GM21825 (cell line): ENCODE data around the gene CACNA1A.

Experiments
- ATAC-seq: cut with Tn5 transposase; IDR thresholded peaks from one replicate; pipeline ENCODE4 v1.9.1; 2021; ENCODE audit warnings: mild to moderate bottlenecking, moderate library complexity; ENCODE audit not compliant: unreplicated experiment

Gene CACNA1A

DNA sequence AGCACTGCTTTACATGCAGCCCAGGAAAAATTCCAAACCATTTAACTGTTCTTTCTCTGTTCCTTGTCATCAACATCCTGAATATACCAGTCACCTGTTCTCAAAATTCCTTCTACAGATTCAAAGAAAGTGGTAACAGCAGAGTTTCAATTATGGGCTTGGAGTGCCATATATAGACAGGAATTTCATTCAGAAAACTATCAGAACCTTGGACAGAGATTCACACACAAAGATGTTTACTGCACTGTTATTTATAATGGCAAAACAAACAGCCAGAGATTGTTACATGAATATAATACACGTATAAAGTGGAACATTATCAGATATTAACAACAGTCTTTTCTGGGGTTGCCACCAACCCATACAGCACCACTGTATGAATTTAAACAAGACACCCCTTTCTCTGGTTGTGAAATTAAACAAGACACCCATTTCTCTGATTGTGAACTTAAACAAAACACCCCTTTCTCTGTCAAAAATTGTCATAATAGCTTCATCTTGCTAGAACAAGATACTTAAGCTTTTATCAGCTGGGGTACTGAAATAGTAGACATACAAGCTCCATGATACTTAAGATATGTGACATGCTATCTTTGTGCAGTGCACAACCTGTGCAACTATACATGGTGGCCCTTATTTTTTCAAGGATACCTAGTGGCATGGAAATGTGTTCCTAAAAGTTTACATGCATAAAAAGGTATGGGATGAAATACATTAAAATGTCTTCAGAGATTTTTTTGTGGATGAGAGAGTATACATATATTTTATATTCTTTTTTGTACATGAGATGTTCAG, 12.6 kb downstream of the CACNA1A start:
- ATAC-seq = no peak

DNA sequence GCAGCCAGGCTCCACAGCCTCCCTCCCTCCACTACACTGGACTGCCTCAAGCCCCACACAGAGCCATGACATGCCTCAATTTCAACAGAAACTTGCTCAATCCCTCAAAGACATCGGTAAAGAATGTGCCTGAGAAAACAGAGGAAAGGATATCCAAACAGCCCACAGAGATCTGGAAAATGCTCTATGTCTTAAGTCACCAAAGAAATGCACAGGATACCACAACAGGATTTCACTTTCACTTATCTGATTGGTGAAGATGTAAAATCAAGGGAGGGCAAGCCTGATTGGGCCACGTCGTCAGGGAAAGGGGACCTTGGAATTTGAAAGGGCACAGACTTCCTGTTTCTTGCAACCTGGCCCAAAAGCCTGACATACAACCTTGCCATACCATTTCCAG, 14.2 kb downstream of the CACNA1A start:
- ATAC-seq = no peak

DNA sequence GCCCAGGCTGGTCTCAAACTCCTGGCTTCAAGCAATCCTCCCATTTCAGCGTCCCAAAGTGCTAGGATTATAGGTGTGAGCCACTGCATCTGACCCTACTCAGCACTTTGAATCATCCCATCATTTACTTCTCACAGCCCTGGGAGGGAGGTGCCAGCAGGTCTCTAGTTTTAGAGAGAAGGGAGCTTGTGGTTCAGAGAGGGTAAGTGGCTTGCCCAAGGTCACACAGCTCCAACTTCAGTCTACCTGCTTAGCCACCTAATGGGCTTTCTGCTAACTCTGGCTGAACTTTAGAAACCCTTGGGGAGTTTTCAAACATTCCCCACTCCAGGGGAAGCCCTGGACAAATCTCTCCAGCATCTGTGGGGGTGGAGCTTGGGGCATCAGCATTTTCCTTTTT, 18.3 kb downstream of the CACNA1A start:
- no peak for ATAC-seq

DNA sequence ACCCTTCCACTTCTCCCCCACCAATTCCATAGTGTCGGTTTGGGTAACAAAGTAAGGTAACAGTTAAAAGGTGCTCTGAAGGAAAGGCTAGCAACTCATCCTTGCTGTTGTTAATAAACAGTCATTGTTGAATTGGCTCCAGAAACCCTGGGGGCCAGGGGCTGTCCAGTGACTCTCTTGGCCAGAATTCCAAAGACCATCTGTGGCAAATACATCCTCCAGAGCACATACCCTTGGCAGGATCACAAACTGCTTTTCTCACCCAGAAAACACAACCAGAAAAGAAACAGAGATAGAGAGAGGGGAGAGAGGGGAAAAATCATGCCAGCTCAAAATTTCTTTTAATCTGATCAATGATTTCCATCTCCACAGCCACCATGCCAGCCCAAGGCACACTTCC, 22.1 kb downstream of the CACNA1A start:
- no peak for ATAC-seq

DNA sequence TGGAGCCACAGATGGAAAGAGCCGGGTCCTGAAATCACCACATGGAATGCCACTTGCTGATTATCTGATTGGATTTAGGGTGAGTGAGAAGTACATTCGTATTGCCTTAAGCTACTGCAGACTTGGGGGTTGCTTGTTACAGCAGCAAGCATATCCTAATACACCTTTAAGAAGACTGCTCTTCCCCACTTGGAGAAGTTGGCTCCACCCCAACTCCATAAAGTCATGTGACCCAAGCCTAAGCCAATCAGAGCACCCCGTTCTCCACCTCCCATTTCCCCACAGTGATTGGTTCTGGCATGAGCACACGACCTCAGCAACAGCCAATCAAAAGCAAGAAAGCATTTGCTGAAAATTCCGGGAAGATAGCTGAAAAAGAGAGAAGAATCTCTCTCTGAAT, 23.1 kb downstream of the CACNA1A start:
- no peak for ATAC-seq

DNA sequence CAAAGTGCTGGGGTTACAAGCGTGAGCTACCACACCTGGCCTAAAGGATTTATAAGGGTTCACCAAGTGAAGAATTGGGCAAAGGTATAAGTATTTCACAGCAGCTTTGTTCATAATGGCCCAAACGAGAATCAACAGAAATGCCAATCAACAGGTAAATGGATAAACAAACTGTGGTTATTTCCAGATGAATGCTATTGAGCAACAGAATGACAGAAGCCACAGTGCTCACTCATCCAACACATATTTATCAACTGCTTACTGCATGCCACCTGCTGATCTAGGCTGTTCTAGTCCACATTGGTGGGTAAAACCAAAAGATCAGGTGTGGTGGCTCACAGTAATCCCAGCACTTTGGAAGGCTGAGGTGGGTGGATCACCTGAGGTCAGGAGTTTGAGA, 27.7 kb downstream of the CACNA1A start:
- no peak for ATAC-seq

DNA sequence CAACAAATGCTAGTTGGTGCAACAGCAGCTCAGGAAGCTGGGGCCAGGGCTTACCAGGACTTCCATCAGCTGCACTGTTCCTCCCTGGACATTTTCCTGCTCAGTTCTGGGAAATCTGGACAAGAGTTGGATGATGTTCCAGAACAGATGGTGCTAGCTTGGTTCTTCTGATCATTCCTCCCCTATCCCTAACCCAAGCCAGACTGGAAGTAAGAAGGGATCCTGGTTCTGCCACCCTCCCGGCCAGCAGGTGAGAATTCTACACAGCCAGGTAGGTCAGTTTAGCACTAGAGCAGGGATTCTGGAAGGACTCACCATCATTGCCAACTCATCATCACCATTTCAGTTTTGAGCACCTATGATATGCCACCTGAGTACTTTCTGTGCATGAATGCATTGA, 30.2 kb downstream of the CACNA1A start:
- no peak for ATAC-seq

DNA sequence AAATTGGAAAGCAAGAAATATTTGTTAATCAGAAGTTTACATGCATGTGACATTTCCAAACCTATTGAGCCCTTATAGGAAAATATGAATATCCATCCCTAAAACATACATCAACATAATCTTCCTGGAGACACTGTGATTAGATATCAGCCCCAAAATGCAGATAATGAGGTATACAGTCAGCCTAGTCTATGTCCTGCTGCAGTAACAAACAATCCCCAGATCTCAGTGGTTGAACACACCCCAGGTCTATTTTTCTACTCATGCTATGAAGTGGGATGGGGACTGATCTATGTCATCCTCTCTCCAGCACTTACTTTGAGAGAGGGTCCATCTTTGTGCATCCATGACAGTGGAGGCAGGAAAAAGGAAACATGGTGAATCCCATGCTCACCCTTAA, 31.2 kb downstream of the CACNA1A start:
- no peak for ATAC-seq

DNA sequence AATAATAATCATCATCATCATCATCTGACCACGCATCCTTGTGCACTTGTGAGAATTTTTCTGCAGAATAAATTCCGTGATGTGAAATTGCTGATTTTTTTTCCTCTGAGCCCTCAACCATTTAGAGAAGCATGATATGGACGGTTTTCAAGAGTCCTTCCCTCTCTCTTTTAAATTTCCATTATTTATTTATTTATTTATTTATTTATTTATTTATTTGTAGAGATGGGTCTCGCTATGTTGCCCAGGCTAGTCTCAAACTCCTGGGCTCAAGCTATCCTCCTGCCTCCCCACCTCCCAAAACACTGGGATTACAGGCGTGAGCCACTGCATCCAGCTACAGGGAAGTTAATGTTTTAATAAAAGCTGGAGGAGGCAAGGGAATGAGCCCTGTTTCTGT, 39.6 kb downstream of the CACNA1A start:
- no peak for ATAC-seq

DNA sequence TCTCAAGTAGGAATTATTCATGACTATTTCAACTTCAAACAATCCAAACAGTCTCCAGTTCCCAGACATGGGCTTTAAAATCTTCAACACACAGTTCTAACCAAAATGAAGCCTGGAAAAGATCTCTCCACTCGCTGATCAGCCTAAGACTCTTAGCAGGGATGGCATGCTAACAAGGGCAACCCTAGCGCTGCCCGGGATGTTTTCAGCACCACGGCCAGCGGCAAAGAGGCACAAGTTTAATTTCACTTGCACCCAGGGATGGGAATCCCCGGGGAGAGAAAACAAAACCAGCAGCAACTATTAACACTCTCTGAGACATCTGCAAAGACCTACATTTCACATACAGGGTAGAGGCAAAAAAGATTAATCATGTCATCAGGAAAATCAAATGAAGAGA, 43.0 kb downstream of the CACNA1A start:
- ATAC-seq = no peak

DNA sequence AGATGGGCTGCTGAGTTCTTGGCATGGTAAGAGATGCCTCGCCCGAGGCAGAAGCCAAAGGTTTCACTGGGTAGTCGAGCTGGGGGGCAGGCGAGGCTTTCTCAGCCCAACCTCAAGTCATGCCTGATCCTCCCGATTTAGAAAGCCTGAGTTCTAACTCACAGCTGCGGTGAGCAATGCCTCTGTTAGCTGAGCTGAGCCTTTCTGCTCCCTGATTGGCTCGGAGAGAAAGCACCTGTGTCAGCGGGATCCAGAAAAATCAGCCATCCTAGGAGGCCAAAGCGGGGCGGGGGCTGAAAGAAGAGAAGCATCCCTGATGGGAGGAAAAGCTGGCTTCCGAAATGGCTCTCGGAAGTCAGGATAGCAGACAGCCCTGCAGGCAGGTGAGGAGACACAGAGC, 44.7 kb downstream of the CACNA1A start:
- ATAC-seq = no peak

DNA sequence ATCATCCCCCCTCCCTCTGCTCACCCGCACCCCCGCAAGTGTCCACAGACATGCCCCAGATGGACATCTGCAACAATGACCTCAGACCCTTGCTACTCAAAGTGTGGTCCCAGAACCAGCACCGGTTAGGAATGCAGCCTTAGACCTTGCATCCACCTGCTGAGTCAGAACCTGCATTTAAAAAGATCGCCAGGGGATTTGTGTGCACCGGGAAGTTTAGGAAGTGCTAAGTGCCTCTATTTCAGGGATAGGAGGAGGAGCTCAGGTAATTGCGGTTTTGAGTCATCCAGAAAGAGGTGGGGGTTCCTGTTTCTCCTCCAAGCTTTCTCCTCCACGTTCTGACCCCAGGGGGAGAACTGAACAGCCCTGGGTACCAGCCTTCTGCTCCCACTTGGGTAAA, 46.2 kb downstream of the CACNA1A start:
- ATAC-seq = no peak

DNA sequence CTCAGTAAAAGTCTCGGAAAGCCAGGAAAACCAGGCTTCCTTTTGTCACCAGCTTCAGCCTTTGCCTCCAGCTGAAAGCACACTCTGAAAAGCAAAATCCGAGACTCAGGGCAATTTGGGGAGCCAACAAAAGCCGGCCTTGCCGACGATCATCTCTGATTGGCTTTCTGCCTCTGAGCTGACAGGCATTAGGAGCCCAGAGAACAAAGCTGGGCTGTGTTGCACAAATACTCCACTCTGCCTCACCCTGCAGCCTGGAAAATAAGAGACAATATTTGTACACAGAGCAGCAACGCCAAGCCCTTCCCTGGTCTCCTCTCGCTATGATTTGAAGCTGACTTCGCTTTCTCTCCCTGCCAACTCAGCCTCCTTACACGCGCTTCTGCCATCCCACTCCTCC, 46.9 kb downstream of the CACNA1A start:
- no peak for ATAC-seq

DNA sequence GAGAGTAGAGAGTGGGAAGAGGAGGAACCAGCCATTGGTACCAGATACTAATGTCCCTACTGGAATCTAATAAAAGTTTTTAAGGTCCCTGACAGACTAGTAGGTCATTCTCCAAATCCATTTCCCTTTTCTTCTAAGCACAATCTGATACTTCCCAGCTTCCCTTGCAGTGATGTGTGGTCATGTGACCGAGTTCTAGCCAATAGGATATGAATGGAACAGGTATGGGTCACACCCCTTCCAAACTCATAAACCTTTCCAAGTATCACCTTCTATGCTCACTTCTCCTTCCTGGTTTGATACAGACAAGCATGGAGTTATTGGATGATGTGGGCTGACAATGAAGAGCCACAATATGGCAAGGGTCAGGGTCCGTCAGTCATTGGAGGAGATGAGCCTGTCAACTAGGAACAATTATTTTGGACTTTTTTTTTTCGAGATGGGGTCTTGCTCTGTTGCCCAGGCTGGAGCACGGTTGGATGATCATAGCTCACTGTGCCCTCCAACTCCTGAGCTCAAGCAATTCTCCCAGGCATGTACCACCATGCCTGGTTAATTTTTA, 54.8 kb downstream of the CACNA1A start:
- ATAC-seq = no peak

DNA sequence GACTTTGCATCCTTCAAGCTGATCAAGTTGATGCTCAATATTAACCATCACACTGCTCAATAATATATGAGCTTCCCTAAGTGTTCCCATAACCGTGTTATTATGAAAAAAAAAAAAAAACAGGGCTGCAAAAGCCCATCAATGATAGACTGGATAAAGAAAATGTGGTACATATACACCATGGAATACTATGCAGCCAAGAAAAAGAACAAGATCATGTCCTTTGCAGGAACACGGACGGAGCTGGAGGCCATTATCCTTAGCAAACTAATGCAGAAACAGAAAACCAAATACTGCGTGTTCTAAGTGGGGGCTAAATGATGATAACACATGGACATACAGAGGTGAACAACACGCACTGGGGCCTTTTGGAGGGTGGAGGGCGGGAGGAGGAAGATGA, 58.3 kb downstream of the CACNA1A start:
- ATAC-seq = no peak

DNA sequence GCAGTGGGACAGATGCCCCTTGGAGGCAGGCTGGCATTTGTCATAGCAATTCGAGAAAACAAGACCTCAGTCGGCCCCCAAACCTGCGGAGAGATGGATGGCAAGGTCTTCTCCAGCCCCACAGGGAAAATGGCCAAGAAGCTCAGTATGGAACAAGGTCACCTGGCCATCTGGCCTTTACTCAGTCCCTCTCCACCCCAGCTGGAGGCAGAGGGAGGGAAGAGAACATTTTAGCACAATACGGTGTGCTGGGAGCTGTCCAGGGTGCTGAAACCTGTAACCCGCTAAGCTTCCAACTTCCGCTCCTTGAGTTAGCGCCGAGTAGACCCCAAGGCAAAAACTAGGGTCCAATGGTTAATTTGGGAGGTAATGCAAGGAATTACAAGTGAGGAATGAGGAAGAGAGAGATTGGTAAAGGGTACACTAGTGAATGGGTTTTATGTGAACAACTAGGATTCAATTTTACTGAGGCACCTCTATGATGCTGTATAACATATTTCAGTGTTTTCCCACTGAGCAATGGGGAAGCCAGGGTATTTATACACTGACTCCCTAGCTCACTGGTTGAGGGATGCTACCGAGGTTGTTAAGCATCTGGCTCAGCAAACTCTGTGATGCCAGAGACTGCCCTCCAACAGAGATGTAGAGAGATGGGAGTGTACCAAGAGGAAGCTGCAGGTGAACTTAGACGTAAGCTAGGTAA, 64.3 kb downstream of the CACNA1A start:
- no peak for ATAC-seq

DNA sequence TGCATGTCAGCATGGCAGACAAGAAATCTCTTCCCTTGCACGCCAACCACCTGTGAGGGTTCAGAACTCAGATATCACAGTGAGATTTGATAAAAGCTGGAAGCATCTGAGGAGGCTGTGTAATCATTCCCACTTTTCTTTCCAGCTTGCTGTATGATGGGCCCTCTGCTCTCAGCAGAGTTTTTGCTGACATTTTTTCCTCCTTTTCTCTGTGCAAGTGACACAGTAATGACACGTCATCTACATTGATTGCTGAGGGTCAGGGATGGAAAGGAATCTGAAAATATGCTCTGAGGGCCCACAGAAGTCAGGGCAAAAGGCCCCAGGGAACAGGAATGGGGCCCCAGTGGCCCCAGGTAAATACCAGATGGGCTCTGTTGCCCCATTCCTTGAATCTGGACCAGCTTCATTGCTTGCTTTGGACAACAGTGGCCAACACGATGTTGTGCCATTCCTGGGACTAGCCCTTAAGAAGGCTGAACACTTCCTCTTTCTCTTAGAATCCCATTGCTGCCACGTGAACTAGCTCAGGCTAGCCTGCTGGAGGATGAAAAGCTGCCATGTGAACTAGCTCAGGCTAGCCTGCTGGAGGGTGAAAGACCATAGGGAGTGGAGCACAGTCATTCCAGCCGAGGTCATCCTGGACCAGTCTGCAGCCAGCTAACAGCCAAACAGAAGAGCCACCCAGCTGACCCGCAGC, 68.2 kb downstream of the CACNA1A start:
- ATAC-seq = no peak

DNA sequence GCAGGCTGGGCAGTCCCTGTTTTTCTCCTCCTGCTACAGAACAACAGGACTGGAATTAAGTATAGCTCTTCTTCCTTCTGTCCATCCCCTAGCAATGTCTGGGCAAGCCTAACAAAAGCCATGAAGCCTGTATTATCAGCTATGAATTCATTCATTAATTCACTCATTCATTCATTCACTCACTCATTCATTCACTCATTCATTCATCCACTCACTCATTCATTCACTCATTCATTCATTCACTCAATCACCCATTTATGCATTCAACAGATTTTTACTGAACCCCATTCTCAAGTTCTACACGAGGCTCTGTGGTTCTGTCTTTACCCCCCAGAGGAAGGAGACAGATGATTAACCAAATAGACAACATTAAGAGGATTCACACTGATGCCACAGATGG, 69.9 kb downstream of the CACNA1A start:
- no peak for ATAC-seq

DNA sequence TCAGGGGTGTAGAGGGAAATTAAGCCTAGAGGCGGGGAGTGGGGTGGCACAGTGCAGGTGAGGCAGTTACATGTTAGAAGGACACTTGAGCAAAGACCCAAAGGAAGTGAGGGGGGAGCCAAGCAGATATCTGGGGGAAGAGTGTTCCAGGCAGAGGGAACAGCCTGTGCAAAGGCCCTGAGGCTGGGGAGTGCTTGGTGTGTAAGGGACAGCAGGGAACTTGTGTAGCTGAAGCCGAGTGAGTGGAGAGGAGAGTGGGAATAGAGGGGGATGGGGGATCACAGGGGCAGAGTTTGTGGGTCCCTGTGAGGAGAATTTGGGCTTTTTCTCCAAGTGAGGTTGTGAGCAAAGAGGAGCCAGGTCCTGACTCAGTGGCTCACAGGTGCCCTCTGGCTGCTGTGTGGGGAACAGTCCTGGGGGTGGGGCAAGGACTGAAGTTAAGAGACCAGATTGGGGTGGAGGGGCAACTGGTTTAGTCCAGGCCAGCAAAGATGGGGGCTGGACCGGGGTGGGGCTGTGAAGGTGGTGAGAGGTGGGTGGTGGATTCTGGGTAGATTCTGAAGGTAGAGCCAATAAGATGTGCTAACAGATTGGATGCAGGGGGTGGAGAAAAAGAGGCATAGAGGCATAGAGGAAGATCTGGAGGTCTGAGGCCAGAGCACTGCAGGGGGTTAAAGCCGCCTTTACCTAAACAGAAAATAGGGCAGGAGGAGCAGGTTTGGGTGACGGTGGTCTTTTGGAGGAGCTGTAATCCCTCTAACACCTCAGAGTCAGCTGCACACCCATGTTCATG, 75.3 kb downstream of the CACNA1A start:
- ATAC-seq = no peak

DNA sequence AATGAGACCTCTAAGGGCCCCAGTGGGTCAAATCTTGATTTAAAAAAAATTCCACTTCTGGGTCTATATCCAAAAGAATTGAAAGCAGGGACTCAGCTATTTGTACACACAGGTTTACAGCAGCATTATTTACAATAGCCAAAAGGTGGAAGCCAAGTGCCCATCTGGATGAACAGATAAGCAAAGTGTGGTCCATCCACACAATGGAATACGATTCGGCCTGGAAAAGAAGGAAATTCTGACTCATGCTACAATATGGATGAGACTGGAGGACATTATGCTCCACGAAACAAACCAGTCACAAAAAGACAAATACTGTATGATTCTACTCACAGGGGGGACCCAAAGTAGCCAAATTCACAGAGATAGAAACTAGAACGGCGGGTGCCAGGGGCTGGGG, 76.7 kb downstream of the CACNA1A start:
- ATAC-seq = no peak

DNA sequence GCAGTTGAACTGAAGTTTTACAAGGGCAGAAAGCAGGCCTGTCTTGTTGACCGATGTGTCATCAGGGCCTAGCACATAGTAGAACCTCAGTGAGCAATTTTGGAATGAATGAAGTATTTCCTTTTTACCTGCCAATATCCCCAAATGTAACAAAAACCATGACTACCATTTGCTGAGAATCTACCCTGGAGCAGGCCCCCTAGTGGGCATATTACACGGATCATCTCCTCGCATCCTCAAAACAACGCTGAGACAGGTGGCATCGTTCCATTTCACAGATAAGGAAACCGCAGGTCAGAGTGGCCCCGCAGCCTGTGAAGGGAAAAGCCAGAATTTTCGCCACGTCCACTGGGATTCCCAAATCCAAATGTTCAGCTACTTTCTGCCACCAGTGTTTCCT, 77.9 kb downstream of the CACNA1A start:
- ATAC-seq = no peak
